Esophagus muscularis mucosa (tissue), 3 donors: ENCODE results near the gene GSTO2.

Experiments used
- CTCF ChIP-seq, 3 experiments: fragments of 200-600 bp in 2 of 3; fragments of 450-650 bp in 1 of 3; sonication (generic) in 2 of 3; IDR thresholded peaks; one replicate each; pipeline ENCODE4 v1.5.1; 2017 to 2019; ENCODE audit warnings: antibody characterized with exemption in 3 of 3, mild to moderate bottlenecking in 2 of 3, moderate library complexity in 1 of 3
- EP300 ChIP-seq: sonication (generic); formaldehyde crosslinking; IDR thresholded peaks from one replicate; pipeline ENCODE4 v1.6.1; 2017; ENCODE audit warnings: antibody characterized with exemption

DNA sequence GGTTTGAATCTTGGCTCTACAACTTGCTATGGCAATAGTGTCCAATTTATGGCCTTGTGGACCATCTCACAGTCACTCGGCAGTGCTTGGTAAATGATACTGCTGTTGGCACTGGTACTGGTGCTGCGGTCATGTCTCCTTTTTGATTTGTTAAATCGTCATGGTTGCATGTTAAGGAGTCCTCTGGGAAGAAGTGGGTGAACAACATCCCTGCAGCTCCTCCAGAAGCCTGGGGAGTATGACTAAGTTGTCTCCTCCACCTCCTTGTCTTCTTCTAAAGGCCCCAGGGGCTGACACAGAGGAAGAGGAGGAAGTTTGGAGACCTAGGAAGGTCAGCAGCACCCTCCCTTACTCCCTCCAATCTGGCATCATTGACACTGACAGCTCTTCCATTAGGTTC lies 60.8 kb downstream of the GSTO2 start:
- TF ChIP-seq CTCF (IDR thresholded peaks at IDR 0.05) (no peak), EP300 (no peak)
